Hepatocyte (in vitro differentiated cells): ENCODE measurements around the gene DDIAS.

Source experiments
- EZH2phosphoT487 ChIP-seq: fragments of 200-600 bp; sonication (generic); IDR thresholded peaks from one replicate; pipeline ENCODE4 v1.6.1; 2018; ENCODE audit warnings: antibody characterized with exemption, mild to moderate bottlenecking, low read depth, moderate library complexity; ENCODE audit not compliant: unreplicated experiment, severe bottlenecking
- TF ChIP-seq, protein P1 (sequence below): fragments of 200-600 bp; sonication (generic); IDR thresholded peaks from 2 replicates; pipeline ENCODE4 v1.5.1; 2016; ENCODE audit warnings: antibody characterized with exemption, mild to moderate bottlenecking; ENCODE audit not compliant: poor library complexity

- TF ChIP-seq, protein P1, sequence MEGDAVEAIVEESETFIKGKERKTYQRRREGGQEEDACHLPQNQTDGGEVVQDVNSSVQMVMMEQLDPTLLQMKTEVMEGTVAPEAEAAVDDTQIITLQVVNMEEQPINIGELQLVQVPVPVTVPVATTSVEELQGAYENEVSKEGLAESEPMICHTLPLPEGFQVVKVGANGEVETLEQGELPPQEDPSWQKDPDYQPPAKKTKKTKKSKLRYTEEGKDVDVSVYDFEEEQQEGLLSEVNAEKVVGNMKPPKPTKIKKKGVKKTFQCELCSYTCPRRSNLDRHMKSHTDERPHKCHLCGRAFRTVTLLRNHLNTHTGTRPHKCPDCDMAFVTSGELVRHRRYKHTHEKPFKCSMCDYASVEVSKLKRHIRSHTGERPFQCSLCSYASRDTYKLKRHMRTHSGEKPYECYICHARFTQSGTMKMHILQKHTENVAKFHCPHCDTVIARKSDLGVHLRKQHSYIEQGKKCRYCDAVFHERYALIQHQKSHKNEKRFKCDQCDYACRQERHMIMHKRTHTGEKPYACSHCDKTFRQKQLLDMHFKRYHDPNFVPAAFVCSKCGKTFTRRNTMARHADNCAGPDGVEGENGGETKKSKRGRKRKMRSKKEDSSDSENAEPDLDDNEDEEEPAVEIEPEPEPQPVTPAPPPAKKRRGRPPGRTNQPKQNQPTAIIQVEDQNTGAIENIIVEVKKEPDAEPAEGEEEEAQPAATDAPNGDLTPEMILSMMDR: no peak
- TF ChIP-seq EZH2phosphoT487: no peak
These were observed 5.4 kb upstream of the DDIAS start for GRCh38 chr11:82896183-82896582.
